Measurements from ENCODE around the gene TUBB8.

GRCh38 chr10:92846-93245, 43.8 kb upstream of the TUBB8 start:
- TF ChIP-seq EZH2 (IDR thresholded peaks at IDR 0.05) (no peak), POLR2AphosphoS5 (IDR thresholded peaks at IDR 0.05; ENCODE audit: borderline replicate concordance, low read depth, low read length) (no peak), FOXP2 (optimal IDR thresholded peaks at IDR 0.05; ENCODE audit: control extremely low read depth, extremely low read length, insufficient read depth) (no peak)
